CD4-positive, alpha-beta T cell treated with Interferon alpha-2 for 1 hour (primary cell): Measurements from ENCODE around the gene HP1BP3.
"Not testable (repeated sequence)": the region's sequence is repeated elsewhere in the genome, so short reads cannot be mapped to it uniquely, and the experiment has no call there.

Experiments used
- DNase-seq, 2 donors: peaks; one replicate each; pipeline ENCODE4 v3.0.0-alpha.2; 2020 to 2022

Gene HP1BP3

GRCh38 chr1:20726932-20727745 is 60.0 kb downstream of the HP1BP3 start:
- no peak for DNase-seq

DNA sequence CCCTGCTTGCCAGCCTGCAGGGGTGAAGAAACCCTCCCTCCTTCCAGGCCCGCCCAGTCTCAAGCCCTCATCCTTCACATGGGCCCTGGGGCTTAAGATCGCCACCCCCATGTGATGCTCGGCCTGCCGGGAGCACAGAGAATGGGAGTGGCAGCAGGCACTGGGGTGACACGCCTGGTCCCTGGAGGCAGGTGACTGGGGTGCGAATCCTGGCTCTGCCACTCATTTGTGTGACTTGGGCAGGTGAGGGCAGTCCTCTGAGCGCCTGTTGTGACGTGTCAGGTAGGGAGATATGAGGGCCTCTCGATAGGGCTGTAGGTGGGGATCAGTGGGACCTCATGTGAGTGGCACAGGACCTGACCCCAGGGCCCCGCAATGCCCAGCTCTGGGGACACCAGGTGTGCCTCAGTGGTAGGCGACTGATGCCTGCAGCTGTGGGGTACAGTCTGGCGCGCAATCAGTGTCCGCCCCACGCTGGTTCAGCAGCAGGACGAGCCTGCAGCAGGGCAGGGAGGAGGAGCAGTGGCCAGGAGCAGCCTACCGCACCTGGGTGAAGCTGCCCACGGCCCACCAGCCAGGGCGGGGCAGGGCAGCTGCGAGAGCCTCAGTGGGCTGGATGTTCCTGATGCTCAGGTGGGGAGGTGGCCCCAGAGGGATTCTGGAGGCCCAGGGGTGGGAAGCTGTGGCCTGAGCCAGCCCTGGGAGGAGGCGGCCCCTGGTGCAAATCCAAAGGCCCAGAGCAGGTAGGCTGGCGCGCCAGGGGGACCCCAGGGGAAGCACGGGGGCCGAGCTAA is 60.8 kb downstream of the HP1BP3 start:
- DNase-seq = no peak

- DNase-seq = no peak
These were observed 61.7 kb downstream of the HP1BP3 start for GRCh38 chr1:20725189-20726117.

DNA sequence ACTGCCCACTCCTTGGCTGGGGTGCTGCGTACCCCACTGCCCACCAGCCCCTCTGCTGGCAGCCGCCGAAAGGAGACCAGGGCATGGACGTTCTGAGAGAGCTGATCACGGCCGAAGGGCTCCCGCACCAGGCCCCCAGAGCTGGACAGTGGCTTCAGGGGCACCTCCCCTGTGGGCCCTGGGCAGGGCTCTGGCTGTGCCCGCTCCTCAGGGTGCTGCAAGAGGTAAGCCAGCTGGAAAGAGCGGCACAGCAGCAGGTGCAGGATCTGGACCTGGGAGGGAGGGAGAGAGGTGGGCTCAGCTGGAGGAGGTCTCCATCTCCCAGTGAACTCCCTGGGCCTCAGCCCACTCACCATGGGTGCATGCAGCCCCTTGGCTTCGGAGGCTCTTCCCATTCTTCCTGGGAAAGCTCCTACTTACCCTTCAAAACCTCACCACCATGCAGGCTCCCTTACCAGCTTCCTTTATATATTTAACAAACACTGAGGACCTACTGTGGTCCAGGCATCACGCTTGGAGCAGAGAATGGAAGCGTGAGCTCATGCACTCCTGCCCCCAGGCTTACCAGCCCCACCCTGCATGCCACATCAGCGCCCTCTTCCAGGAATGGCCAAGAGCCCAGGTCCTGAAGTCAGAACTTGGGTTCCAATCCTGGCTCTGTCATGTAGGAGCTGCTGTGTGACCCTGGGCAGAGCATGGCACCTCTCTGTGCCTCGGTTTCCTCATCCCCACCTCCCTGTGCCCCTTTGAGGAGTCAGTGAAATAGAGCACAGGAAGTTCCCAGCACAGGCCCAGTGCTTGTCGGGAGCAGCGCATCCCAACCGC is 62.5 kb downstream of the HP1BP3 start:
- DNase-seq = no peak

- no peak for DNase-seq
These were observed 63.4 kb downstream of the HP1BP3 start for GRCh38 chr1:20723537-20724363.

DNA sequence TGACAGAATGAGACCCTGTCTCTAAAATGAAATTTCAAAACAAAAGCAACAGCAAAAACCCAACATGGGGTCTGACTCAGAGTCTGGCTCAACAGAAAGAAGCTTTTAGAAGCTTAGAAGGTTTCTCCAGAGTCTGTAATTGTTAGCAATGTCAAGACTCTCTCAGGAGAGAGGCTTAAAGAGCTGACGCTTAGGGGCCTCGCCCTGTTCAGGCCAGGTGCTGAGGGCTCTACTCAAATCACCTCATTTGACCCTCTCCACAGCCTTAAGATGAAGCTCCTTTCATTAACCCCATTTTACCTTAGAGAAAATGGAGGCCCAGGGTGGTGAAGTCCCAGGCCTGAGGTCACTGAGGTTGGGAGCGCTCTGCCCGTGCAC is 64.0 kb downstream of the HP1BP3 start:
- DNase-seq = no peak

GRCh38 chr1:20721117-20722061 is 65.7 kb downstream of the HP1BP3 start:
- DNase-seq = no peak

DNA sequence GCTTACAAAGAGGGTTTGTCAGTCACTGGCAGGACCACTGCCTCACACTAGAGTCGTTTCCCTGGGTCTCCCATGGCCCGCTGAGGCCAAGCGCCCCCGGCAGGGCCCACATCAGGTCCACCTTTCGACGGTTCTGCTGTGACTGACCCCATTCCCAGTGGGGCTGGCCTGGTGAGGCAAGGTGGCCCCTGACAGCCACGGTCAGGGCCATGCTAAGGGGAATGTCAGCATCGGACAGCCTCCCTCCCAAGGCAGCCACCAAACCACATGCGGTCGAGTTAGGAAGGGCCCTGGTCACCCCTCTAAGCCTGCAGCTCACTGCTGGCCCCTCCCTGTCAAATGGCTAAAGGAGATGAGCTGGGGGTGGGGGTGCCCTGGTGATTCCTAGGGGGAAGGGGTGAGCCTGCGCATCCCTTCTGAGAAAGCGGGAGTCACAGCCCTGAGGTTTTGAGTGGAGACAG is 66.4 kb downstream of the HP1BP3 start:
- no peak for DNase-seq

DNA sequence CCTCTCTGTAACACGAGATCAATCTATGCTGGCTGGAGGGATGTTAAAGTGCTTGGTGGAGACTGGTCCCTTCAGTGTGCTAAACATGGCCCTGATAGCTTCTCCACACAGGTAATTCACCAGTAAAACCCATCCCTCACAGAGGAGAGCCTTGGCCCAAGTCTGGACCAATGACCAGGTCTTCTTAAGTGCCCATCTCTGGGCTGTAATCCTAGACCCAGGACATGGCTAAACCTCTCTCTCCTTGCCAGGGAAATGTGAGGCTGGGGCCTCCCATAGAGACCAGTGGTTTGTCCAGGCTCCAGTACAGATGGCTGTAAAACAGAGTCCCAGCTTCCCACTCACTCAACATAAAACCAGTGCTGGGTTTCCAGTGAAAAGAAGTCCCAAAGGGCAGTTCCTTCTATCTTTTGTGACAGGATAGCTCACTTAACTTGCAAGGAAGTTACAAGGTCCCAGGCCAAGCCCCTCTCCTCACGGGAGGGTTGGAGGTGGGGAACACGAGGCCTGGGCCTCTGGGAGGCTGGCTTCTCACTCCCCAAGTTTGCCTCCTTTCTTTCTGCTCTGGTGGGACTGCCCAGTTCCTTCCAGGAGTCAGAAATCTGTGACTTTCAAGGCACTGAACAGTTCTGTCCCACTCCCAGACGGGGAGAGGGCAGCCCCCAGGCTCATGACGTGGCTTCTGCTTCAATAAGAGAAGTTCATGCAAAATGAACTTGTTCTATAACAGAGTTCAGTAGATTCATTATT is 67.1 kb downstream of the HP1BP3 start:
- no peak for DNase-seq

GRCh38 chr1:20719261-20719660 is 67.8 kb downstream of the HP1BP3 start:
- no peak for DNase-seq

DNA sequence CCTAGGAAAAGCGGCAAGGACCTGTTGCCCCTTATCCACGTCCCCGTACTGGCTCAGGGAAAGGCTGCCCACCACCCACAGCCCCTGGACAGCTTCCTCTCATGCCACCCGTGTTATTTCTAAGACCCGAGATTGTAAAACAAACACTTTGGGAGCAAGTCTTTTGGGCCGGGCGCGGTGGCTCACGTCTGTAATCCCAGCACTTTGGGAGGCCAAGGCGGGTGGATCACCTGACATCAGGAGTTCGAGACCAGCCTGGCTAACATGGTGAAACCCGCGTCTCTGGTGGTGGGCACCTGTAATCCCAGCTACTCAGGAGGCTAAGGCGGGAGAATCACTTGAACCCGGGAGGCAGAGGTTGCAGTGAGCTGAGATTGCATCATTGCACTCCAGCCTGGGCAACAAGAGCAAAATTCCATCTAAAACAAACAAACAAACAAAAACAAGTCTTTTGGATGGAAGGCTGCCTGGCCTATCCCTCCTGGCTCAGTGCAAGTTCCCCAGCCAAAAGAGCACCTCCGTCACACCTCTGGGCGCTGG is 68.7 kb downstream of the HP1BP3 start:
- DNase-seq = not testable (repeated sequence)

- DNase-seq = peak; percentile 79 to 83
These were observed 69.4 kb downstream of the HP1BP3 start, which contains the start of gene KIF17 for GRCh38 chr1:20717452-20718342. Gene KIF17 (minus strand): TSS chr1:20718007. CDS start chr1:20717706, 301 bp downstream.

DNA sequence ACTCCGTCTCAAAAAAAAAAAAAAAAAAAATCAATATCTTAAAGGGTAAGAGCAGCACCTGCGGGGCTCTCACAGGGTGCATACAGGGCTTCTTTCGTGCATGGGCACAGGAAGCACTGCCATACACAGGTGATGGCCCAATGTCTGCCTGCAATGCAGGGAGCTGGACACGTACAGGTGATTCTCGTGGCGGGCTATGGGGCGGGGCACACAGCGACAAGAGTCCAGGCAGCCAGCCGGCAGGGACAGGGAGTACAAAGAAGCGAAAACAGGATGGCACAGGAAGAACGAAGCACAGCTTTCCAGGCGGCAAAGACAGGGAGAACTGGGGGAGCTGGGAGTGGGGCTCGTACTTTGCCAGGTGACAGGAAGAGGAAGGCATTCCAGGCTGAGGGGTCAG is 70.9 kb downstream of the HP1BP3 start:
- DNase-seq = no peak

DNA sequence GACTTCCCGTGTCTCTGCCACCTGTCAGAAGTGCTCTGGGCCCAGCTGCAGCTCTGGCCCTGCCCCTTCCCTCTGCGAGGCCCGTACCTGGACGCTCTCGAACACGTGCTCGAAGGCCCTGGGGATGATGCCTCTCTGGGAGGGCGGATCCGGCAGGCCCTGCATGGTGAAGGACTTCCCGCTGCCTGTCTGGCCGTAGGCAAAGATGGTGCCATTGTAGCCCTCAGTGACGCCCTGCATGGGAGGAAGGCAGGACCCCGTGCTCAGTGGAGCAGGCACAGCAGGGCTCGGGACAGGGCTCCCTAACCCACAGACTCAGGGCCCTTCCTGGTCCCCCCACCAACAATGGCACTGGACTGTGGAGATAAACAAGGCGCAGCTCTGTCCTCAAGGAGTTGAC is 71.7 kb downstream of the HP1BP3 start:
- DNase-seq = no peak

- no peak for DNase-seq
These were observed 73.7 kb downstream of the HP1BP3 start for GRCh38 chr1:20713440-20713839.

DNA sequence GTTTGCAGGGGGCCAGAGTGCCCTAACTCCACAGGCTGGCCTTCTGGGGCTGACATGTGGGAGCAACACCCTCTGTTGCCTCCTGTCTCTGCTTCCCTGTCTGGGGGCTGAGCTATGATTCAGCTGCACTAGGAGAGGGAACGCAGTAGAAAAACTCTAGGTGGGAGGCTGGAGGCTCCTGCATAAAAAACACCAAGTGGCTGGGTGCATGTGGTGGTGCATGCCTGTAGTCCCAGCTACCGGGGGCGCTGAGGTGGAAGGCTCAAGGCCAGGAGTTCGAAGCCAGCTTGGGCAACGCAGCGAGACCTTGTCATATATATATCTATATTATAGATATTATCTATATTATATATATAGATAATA is 74.9 kb downstream of the HP1BP3 start:
- no peak for DNase-seq

GRCh38 chr1:20711285-20712214 is 75.6 kb downstream of the HP1BP3 start:
- DNase-seq = no peak
